ENCODE results near the gene AK6.
"Not testable (repeated sequence)": the region's sequence is repeated elsewhere in the genome, so short reads cannot be mapped to it uniquely, and the experiment has no call there.

The AK6 gene

GRCh38 chr5:69369340-69370121, at the start of gene AK6, which contains the start of the genes RAD17 and TAF9:
AK6 (minus strand) TSS chr5:69369520; CDS start chr5:69369490, 30 bp downstream.
RAD17 (plus strand) TSS chr5:69369818; CDS start chr5:69372209, 2,391 bp downstream.
TAF9 (minus strand) TSS chr5:69369520; CDS start chr5:69365737, 3,783 bp downstream.
- DNase-seq: peak; percentile 81

DNA sequence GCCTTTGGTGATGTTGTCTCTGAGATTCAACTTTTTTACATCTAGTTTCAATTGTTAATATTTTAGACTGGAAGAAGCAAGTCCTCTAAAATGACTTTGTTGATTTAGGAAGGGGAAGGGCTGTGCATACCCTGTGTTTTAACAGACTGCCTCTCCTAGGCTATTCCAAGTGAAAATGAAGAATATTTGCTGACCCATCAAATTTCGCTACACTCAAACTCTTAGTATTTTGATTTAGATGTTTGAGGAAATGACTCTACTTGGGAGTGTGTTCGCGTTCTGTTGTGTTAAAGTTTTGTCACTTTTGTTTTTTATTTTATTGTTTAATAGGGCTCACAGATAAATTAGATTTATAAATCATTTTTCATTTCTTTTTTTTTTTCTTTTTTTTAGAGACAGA, 49.2 kb upstream of the AK6 start:
- DNase-seq: no peak

DNA sequence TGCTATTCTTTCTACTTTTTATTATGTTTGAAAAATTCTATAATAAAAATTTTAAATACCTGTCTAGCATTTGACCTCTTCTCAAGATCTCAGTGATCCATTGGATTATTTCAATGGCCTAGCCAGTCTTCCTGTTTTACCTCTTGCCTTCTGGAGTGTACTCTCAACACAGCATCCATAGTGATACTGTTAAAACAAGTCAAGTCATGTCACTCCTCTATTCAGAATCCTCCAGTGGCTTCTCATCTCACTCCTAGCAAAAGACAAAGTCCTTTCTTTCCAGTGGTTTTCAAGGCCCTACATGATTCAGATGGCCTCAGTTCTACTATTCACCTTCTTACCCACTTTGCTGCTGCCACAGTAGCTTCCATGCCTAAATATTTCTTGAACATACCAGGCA, 47.4 kb upstream of the AK6 start:
- DNase-seq: no peak

DNA sequence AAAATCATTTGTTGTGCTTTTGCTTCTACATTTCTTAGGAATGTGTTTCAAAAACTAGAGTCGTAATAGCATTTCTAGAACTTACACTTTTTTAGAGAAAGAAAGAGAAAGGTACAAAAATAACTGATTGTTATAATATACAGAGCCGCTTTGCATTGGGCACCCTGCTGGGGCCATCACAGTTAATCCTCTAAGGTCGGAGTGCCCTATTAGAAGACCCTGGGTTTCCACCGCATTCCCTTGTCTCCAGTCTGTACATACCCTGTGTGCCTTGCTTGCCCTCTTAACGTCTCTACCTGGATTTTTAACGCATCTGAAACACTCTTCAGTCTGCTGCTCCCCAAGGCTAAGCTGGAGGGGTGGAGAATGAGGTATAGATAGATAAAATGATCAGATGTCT, 46.9 kb upstream of the AK6 start:
- no peak for DNase-seq

GRCh38 chr5:69415584-69415958, 46.3 kb upstream of the AK6 start:
- no peak for DNase-seq

DNA sequence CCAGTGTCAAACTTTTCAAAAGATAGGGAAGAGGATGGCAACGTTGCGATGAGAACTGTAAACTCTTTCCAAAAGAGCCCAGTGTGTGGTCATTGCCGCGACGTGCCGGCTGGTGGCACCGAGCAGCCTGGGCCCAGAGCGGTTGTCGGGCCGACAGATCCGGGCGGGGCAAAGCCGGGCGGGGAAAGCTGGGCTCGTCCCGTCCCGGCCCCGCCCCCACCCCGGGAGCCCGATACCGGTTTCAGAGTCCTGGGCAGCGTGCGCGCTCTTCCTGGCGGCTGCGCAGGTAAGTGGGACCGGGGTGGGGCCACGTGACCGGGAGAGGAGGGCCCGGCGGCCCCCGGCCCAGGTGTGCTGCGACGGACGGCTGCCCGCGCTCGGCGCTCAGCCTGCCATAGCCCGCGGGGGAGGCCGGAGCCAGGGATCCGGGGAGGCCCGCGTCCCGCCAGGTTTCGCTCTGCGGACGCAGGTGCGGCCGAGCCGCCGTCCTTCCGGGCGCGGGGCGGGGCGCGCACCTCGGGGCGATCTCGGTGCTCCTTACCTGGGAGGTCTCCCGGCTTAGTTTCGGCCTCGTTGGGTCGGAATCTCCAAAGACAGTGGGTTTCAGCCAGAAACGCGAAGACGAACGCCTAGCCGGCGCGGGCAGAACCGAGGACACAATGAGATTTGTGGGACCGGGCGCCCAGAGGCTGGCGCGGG, 45.7 kb upstream of the AK6 start, which contains the start of gene MARVELD2:
Gene MARVELD2, plus strand, starts transcription at position 232 of the 699 bp plus-strand sequence. CDS start 4,270 bp downstream, outside the sequence.
- peak; percentile 31 for DNase-seq

DNA sequence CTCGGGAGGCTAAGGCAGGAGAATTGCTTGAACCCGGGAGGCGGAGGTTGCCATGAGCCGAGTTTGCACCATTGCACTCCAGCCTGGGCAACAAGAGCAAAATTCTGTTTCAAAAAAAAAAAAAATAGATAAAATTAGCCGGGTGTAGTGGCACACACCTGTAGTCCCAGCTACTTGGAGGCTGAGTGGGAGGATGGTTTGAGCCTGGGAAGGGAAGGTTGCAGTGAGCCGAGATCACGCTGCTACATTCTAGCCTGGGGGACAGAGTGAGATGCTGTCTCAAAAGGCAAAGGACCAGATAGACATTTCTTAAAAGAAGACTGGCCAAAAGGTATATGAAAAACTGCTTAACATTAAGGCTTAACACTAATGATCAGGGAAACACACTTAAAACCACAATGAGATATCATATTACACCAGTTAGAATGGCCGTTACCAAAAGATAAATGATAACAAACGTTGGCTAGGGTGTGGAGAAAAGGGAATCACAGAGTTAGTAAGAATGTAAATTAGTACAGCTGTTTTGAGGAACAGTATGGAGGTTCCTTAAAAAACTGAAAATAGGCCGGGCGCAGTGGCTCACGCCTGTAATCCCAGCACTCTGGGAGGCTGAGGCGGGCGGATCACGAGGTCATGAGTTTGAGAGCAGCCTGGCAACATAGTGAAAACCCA, 35.5 kb upstream of the AK6 start:
- no peak for DNase-seq

DNA sequence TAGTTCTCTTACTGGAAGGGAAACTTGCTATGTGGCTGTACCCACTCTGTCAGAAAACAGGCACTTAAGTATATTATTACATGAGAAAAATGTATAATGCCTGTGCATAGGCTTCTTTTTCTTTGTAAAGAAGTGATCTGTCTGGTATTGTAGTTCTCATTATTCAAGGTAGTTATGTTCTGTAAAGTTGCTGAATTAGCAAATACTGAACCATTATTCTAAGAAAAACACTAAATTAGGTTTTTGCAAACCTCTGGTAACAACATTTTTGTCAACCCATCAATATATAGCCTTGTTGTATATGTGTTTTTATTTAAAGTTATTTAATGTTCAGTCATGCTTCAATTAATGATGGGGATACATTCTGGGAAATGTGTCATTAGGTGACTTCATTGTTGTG, 9.1 kb upstream of the AK6 start:
- no peak for DNase-seq

DNA sequence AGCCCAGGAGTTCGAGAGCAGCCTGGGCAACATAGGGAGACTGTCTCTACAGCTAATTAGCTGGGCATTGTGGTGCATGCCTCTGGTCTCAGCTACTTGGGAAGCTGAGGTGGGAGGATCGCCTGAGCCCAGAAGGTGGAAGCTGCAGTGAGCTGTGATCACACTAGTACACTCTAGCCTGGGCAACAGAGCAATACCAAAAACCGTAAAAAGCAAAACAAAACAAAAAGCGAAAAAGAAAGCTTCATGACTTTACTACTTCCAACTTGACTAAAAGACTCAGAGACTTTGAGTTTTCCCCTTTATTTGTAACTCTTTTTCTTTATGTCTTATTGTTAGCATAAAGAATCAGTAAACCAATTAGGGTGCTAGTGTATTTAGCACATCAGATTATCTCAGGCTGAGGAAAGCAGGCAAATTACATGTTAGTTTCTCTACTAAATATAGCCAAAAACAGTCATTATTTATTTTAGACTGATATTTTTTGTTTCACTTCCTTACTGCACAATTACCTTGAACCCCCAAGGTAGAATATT, 5.7 kb upstream of the AK6 start:
- no peak for DNase-seq

GRCh38 chr5:69372394-69372793, 3.1 kb upstream of the AK6 start:
- no peak for DNase-seq

DNA sequence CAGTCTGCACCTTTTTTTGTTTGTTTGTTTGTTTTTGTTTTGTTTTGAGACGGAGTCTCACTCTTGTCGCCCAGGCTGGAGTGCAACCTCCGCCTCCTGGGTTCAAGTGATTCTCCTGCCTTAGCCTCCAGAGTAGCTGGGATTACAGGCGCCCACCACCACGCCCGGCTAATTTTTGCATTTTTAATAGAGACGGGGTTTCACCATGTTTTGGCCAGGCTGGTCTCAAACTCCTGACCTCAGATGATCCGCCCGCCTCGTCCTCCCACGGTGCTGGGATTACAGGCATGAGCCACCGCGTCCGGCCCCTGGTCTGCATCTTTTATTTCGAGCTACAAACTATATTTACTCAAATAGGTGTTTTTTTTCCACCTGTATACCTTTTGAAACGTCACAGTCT, 1.0 kb upstream of the AK6 start:
- DNase-seq: not testable (repeated sequence)

- DNase-seq: no peak
Measured at GRCh38 chr5:69368458-69369339, 621 bp downstream of the AK6 start.

DNA sequence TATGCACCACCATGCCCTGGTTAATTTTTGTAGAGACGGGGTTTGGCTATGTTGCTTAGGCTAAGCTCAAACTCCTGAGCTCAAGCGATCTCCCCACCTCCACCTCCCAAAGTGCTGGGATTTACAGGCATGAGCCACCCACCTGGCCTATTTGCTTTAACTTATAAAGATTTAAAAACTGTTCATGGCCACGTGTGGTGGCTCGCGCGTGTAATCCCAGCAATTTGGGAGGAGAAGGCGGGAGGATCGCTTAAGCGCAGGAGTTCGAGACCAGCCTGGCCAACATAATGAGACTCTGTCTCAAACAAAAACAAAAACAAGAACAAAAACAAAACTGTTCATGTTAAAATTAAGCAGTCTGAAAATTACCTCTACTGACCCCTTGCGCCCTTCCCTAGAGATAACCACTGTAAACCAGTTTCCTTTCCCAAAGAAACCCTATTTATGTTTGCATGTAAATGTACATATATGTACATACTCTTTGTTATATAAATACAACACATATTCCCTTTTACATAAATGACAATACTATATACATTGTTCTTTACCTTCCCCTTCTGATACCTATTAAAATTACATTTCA, 1.5 kb downstream of the AK6 start:
- no peak for DNase-seq

DNA sequence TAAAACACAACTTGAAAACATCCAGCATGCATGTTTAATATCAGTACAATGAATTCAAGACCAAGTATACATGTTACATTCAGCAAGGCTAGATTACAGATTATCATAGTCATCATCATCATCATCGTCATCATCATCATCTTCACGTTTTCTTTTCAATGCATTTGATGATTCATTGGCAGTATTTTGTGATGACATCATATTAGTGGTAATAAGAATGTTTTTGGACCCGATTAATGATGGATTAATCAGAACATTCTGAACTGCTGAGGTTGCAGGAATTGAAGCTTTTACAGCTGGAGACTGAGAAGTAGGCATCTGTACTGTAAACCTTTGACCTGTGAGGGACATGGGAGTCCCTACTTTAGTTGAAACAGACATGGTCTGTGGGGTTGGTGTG, 4.5 kb downstream of the AK6 start:
- DNase-seq: no peak

GRCh38 chr5:69364414-69364813, 4.9 kb downstream of the AK6 start:
- DNase-seq: no peak

GRCh38 chr5:69360442-69360841, 8.9 kb downstream of the AK6 start:
- DNase-seq: no peak

- DNase-seq: no peak
Measured at GRCh38 chr5:69359699-69360098, 9.6 kb downstream of the AK6 start.

GRCh38 chr5:69350664-69351063, 18.7 kb downstream of the AK6 start:
- no peak for DNase-seq

DNA sequence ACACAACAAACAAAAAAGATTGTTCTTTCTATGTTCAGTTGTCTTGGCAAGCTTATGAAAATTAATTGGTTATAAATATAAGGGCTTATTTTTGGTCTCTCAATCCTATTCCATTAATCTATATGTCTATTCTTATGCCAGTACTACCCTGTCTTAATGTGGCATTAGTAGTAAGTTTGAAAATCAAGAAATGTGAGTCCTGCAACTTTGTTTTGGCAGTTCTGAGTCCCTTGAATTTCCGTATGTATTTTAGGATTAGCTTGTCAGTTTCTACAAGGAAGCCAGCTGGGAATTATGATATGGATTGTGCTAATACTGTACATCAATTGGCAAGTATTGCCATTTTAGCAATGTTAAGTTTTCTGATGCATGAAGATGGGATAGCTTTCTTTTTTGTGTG, 26.2 kb downstream of the AK6 start:
- DNase-seq: no peak

- no peak for DNase-seq
Measured at GRCh38 chr5:69341520-69342161, 27.7 kb downstream of the AK6 start.

- DNase-seq: no peak
Measured at GRCh38 chr5:69335341-69335935, 33.9 kb downstream of the AK6 start.

Data from amniotic stem cell (primary cell).